H1 (cell line): Measurements from ENCODE around the gene PERCC1. TPM values are rescaled to one million over a fixed set of nuclear protein-coding genes. Genes with fewer than 3 reads are reported as not detected.

Experiments
- ATF2 ChIP-seq: IDR thresholded peaks from 2 replicates; pipeline ENCODE4 v1.6.1; 2012; ENCODE audit warnings: low read length, inconsistent platforms
- CBX8 ChIP-seq: fragments of 300-800, 300-1000 bp; sonication (generic); IDR thresholded peaks from 2 replicates; pipeline ENCODE4 v1.7.1; 2016; ENCODE audit warnings: low read depth, low read length, borderline replicate concordance
- CREB1 ChIP-seq: IDR thresholded peaks from 2 replicates; pipeline ENCODE4 v1.6.1; 2012; ENCODE audit warnings: inconsistent platforms
- E2F6 ChIP-seq: IDR thresholded peaks from 2 replicates; pipeline ENCODE4 v1.6.1; 2012; ENCODE audit warnings: inconsistent platforms
- EGR1 ChIP-seq: IDR thresholded peaks from 2 replicates; pipeline ENCODE4 v1.6.1; 2011; ENCODE audit warnings: low read depth, low read length, borderline replicate concordance
- EZH2 ChIP-seq: fragments of 200-600 bp; sonication (generic); IDR thresholded peaks from 2 replicates; pipeline ENCODE4 v1.7.1; 2012; ENCODE audit warnings: low read depth, mild to moderate bottlenecking, moderate library complexity, low read length, inconsistent platforms; ENCODE audit not compliant: severe bottlenecking
- GABPA ChIP-seq: IDR thresholded peaks from 2 replicates; pipeline ENCODE4 v1.6.1; 2011; ENCODE audit warnings: mild to moderate bottlenecking, low read length, moderate library complexity, borderline replicate concordance; ENCODE audit not compliant: insufficient read depth
- KDM4A ChIP-seq: IDR thresholded peaks from one replicate; pipeline ENCODE4 v1.7.1; 2012; ENCODE audit warnings: low read depth, mild to moderate bottlenecking, moderate library complexity, low read length, inconsistent platforms; ENCODE audit not compliant: severe bottlenecking
- KDM5A ChIP-seq: fragments of 200-600 bp; IDR thresholded peaks from 2 replicates; pipeline ENCODE4 v1.7.1; 2012; ENCODE audit warnings: mild to moderate bottlenecking, low read length, inconsistent platforms, mixed read lengths
- MAX ChIP-seq: IDR thresholded peaks from 2 replicates; pipeline ENCODE4 v1.6.1; 2012; ENCODE audit warnings: inconsistent platforms
- POU5F1 ChIP-seq: IDR thresholded peaks from 2 replicates; pipeline ENCODE4 v1.6.1; 2011; ENCODE audit warnings: low read depth, mild to moderate bottlenecking, low read length, moderate library complexity
- RAD21 ChIP-seq, 2 experiments: IDR thresholded peaks in 1 of 2; conservative IDR thresholded peaks in 1 of 2; 2 replicates each; pipeline ENCODE4 v1.6.1; 2011; ENCODE audit warnings: low read depth in 2 of 2, low read length in 2 of 2, improper control_type of control experiment in 1 of 2, inconsistent platforms in 1 of 2, mild to moderate bottlenecking in 1 of 2, moderate library complexity in 1 of 2
- RBBP5 ChIP-seq: IDR thresholded peaks from 2 replicates; pipeline ENCODE4 v1.7.1; 2012; ENCODE audit warnings: low read depth, mild to moderate bottlenecking, inconsistent platforms, low read length, moderate library complexity, borderline replicate concordance
- SP4 ChIP-seq: IDR thresholded peaks from 2 replicates; pipeline ENCODE4 v1.6.1; 2012; ENCODE audit warnings: low read length, inconsistent platforms
- SRF ChIP-seq: IDR thresholded peaks from 2 replicates; pipeline ENCODE4 v1.6.1; 2011; ENCODE audit warnings: mild to moderate bottlenecking, low read depth, low read length, moderate library complexity
- TAF1 ChIP-seq: IDR thresholded peaks from 2 replicates; pipeline ENCODE4 v1.6.1; 2011; ENCODE audit warnings: mild to moderate bottlenecking, low read depth, low read length
- TAF7 ChIP-seq: optimal IDR thresholded peaks from 2 replicates; pipeline ENCODE3; 2011; ENCODE audit warnings: low read depth, mild to moderate bottlenecking, inconsistent platforms, low read length, moderate library complexity, borderline replicate concordance
- TBP ChIP-seq: IDR thresholded peaks from 2 replicates; pipeline ENCODE4 v1.6.1; 2011; ENCODE audit warnings: low read depth, low read length, improper control_type of control experiment
- USF2 ChIP-seq: IDR thresholded peaks from 2 replicates; pipeline ENCODE4 v1.6.1; 2011; ENCODE audit warnings: low read length, improper control_type of control experiment
- polyA plus RNA-seq, 7 experiments: library from polyadenylated mRNA; depleted of rRNA in 3 of 7; stranded (reverse) in 5 of 7; unstranded in 2 of 7; fragments of >200 nt in 5 of 7; fragments of 200-250 nt in 2 of 7; gene quantifications; 1 replicate in 5 of 7; 2 replicates in 1 of 7; 4 replicates in 1 of 7; pipeline versions ENCODE4 v1.2.1 to v1.2.3, GENCODE V29; 2011 to 2013; ENCODE audit warnings: missing spikeins in 2 of 7, mixed read lengths in 2 of 7
- total RNA-seq: library from RNA; stranded (reverse); fragmentation: NEBNext Ultra II Directional; extraction: Animal tissue kit (Norgen Biotek cat#: 25700); gene quantifications from 2 replicates; pipeline ENCODE4 v1.2.1, GENCODE V29; 2021

PERCC1 gene
- total and polyA plus RNA-seq, 2 of the 8 experiments (the other 6 are each of a cell fraction or from before 2014, with no cell fraction given): not detected

GRCh38 chr16:1413684-1414531 lies 17.0 kb upstream of the PERCC1 start (continued):
- no peak for TF ChIP-seq SRF
- no peak for TF ChIP-seq POU5F1
- peak; percentile 61 for TF ChIP-seq KDM4A
- no peak for TF ChIP-seq EZH2
- peak; percentile 76 for TF ChIP-seq CREB1
- peak; percentile 24 for TF ChIP-seq TAF7
- peak; percentile 55; the same call in 1 of the 2 replicates for TF ChIP-seq RBBP5
- TF ChIP-seq EGR1: no peak
- TF ChIP-seq KDM5A: no peak
- no peak for TF ChIP-seq ATF2
- TF ChIP-seq USF2: 0 out of 2 replicates have a peak, but pooled peaks have one; percentile 5
- peak; percentile 54 to 68 for TF ChIP-seq RAD21 (IDR thresholded peaks at IDR 0.05 in 1 of 2, conservative IDR thresholded peaks at IDR 0.05 in 1 of 2; ENCODE audit: low read depth in 2 of 2, low read length in 2 of 2)
- peak; percentile 47; the same call in 1 of the 2 replicates for TF ChIP-seq E2F6
- TF ChIP-seq GABPA: peak; percentile 54; the same call in 1 of the 2 replicates
- TF ChIP-seq TBP: no peak
- 0 out of 2 replicates have a peak, but pooled peaks have one; percentile 45 for TF ChIP-seq MAX
- peak; percentile 41; the same call in 1 of the 2 replicates for TF ChIP-seq TAF1
- TF ChIP-seq CBX8: no peak
- 0 out of 2 replicates have a peak, but pooled peaks have one; percentile 2 for TF ChIP-seq SP4
